Measurements from ENCODE around the gene CST9.

Gene CST9

GRCh38 chr20:23651117-23651516 is 45.4 kb upstream of the CST9 start:
- H3K4me3 ChIP-seq (ENCODE audit: low read depth, low read length): no peak overlapping the region
- DNase-seq (ENCODE audit: low read depth): no peak
- TF ChIP-seq CTCF (IDR thresholded peaks at IDR 0.05; ENCODE audit: low read depth, low read length, missing control alignments): no peak

DNA sequence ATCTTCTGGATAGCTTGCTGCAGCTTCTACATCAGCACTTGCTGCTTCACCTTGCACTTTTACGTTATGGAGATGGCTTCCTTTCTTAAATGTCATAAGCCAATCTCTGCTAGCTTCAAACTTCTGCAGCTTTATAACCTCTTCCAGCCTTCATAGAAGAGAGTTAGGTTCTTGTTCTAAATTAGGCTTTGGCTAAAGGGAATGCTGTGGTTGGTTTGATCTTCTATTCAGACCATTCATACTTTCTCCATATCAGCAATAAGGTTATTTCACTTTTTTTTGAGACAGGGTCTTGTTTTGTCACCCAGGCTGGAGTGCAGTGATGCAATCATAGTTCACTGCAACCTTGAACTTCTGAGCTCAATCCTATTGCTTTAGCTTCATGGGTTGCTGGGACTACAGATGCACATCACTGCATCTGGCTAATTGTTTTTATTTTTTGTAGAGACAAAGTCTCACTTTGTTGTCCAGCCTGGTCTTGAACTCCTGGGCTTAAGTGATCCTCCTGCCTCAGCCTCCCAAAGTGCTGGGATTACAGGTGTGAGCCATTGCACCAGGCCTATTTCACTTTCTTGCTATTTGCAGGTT is 44.2 kb upstream of the CST9 start:
- TF ChIP-seq CTCF (IDR thresholded peaks at IDR 0.05; ENCODE audit: low read depth, low read length, missing control alignments): no peak
- no peak for DNase-seq (ENCODE audit: low read depth)
- H3K4me3 ChIP-seq (ENCODE audit: low read depth, low read length): no peak overlapping the region

DNA sequence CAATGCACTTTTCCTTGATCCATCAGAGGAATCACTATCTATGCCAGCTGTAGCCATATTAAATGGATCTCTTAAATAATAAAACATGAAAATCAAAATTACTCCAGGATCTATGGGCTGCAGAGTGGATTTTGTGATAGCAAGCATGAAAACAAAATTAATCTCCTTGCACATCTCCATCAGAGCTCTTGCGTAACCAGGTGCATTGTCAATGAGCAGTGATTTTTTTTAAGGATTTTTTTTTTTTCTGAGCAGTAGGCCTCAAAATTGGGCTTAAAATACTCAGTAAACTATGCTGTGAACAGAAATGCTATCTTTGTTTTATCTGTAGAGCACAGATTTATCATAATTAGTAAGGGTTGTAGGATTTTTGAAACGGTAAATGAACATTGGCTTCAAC is 43.5 kb upstream of the CST9 start:
- TF ChIP-seq CTCF (IDR thresholded peaks at IDR 0.05; ENCODE audit: low read depth, low read length, missing control alignments): no peak
- DNase-seq (ENCODE audit: low read depth): no peak
- no peak overlapping the region for H3K4me3 ChIP-seq (ENCODE audit: low read depth, low read length)

DNA sequence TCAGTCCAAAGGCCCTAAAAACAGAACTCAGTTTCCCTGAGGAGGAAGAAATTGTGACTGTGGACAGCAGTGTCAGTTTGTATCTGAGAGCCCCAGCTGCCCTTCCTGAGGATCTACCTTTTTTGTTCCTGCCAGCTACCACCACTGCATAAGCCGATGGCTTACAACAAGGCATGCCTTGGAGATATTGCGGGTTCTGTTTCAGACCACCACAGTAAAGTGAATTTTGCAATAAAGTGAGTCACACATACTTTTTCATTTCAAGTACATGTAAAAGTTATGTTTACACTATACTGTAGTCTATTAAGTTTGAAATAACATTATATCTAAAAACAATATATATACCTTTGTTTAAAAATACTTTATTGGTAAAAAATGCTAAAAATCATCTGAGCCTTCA is 41.6 kb upstream of the CST9 start:
- no peak for DNase-seq (ENCODE audit: low read depth)
- no peak for TF ChIP-seq CTCF (IDR thresholded peaks at IDR 0.05; ENCODE audit: low read depth, low read length, missing control alignments)
- no peak overlapping the region for H3K4me3 ChIP-seq (ENCODE audit: low read depth, low read length)

GRCh38 chr20:23646106-23646873 is 40.6 kb upstream of the CST9 start:
- no peak for DNase-seq (ENCODE audit: low read depth)

DNA sequence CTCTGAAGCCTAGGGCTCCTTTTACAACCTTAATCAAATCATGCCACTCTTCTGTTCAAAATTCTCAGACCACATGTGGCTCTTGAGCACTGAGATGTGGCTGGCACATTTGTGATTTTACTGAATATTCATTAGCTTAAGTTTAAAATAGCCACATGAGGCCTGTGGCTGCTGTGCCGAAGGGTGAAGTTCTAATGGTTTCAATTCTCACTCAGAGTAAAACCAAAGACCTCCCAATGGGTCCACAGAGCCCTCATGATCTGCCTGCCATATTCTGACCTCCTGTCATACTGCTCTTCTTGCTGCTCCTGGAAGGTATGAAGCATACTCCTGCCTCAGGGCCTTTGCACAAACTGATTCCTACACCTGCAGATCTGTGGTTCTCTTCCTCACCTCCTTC is 39.9 kb upstream of the CST9 start:
- no peak for TF ChIP-seq CTCF (IDR thresholded peaks at IDR 0.05; ENCODE audit: low read depth, low read length, missing control alignments)
- no peak overlapping the region for H3K4me3 ChIP-seq (ENCODE audit: low read depth, low read length)
- DNase-seq (ENCODE audit: low read depth): no peak

More at GRCh38 chr20:23646106-23646873, 40.6 kb upstream of the CST9 start:
- TF ChIP-seq CTCF (IDR thresholded peaks at IDR 0.05; ENCODE audit: low read depth, low read length, missing control alignments): no peak
- no peak overlapping the region for H3K4me3 ChIP-seq (ENCODE audit: low read depth, low read length)

DNA sequence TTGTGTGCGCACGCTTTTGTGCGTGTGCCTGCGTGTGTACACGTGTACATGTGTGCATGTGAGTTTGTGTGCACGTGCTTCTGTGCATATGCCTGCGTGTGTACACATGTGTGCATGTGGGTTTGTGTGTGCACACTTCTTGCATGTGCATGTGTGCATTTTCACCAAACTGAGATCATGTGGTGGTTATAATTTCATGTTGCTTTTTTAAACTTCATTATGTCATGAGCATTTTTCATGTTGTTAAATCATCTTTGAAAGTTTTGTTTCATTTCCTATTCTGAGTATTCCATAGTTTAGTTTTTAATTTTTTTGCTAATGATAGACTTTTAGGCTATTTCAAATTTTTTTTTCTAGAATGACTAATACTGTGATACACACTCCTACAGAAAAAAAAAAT is 38.4 kb upstream of the CST9 start:
- DNase-seq (ENCODE audit: low read depth): no peak
- TF ChIP-seq CTCF (IDR thresholded peaks at IDR 0.05; ENCODE audit: low read depth, low read length, missing control alignments): no peak

More for the DNA sequence above, 38.4 kb upstream of the CST9 start:
- H3K4me3 ChIP-seq (ENCODE audit: low read depth, low read length): no peak overlapping the region
